Measurements from ENCODE around the gene CDO1.
"Not testable (repeated sequence)": the region's sequence is repeated elsewhere in the genome, so short reads cannot be mapped to it uniquely, and the experiment has no call there.

Gene CDO1

DNA sequence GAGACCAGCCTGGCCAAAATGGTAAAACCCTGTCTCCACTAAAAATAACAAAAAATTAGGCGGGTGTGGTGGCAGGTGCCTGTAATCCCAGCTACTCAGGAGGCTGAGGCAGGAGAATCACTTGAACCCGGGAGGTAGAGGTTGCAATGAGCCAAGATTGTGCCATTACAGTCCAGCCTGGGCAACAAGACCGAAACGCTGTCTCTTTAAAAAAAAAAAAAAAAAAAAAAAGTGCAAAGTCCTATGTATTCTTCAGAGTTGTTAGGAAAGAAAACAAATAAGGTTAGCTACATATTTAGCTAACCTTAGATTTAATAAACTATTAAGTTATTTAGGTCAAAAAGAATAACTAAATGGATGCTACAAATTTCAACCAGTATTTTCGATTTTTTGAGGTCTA lies 13.5 kb upstream of the CDO1 start:
- DNase-seq: no peak

DNA sequence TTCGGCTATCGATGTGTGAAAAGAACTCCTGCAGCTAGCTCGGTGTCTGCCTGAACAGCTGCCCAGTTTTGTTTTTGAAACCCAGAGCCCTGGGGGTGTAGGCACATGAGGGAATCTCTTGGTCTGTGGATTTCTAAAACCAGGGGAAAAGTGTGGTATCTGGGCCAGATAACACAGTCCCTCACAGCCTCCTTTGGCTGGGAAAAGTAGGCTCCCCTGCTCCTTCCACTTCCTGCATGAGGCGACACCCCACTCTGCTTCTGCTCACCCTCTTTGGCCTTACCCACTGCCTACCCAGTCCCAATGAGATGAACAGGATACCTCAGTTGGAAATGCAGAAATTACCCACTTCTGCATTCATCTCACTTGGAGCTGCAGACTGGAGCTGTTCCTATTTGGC lies 9.5 kb upstream of the CDO1 start:
- DNase-seq: no peak

DNA sequence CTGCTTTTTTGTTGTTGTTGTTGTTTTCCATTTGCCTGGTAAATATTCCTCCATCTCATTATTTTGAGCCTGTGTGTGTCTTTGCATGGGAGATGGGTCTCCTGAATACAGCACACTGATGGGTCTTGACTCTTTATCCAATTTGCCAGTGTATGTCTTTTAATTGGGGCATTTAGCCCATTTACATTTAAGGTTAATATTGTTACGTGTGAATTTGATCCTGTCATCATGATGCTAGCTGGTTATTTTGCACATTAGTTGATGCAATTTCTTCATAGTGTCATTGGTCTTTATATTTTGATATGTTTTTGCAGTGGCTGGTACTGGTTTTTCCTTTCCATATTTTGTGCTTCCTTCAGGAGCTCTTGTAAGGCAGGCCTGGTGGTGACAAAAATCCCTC lies 8.5 kb upstream of the CDO1 start:
- DNase-seq: not testable (repeated sequence)

DNA sequence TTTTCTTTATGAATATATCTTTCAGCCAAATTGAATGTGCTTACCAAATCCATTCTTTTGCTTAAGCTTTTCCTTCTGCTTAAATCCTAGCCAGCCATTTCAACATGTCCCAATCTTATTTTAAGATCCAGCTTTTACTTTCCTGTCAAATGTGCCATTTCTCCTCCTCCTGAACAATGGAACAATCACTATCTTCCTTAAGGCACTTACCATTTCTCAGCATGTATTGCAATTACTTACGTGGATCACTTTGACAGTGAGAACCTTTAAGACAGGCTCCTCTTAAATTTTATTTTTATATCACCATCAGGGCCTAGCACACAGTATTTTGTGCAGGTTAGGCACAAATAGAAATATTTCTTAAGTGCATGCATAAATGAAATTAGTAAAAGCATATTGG lies 4.4 kb upstream of the CDO1 start:
- DNase-seq: no peak

DNA sequence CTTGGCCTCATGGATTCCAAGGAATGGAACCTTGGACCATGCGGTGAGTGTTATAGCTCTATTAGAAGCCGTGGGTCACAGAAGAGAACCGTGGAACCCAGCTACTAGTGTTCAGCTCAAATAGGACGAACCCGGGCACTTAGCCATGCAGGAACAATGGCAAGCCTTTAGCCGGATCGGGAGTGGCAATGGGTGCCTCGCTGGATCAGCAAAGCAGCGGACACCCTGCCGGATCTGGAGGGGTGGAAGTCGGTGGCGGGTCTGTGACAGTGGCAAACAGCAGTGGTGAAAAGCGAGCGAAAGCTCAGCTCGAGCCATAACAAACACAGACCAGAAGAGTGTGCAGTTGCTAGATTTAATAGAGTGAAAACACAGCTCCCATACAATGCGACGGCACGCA lies 2.4 kb upstream of the CDO1 start:
- DNase-seq: no peak

- no peak for DNase-seq
Observed at GRCh38 chr5:115817386-115817785, 927 bp upstream of the CDO1 start.

DNA sequence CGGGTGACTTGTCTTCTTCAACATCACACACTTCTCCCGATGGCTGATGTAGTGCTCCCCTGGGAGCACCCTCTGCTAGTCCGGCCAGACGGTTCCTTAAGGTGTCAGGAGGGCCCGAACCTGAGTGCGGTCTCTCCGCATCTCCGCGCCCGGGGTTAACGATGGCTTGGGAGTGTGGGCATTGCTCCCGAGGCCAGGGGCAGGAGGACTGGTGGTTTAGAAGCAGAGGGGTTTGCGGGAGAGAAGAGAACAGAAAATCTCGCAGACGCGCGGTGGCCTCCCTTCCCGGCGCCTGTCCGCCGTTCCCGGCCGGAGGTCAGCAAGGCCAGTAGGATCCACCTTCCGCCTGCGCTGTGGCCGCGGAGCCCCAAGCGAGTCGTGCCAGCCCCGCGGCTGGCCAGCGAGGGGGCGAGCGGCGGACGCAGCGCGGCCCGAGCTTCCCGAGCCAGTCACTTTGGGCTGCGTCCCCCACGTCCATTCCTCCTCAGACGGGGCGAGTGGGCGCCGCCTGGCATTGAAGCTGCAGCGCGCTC lies 700 bp downstream of the CDO1 start:
- DNase-seq: peak; percentile 34

- DNase-seq: peak; percentile 23
Observed at GRCh38 chr5:115815006-115815692, 1.3 kb downstream of the CDO1 start.

DNA sequence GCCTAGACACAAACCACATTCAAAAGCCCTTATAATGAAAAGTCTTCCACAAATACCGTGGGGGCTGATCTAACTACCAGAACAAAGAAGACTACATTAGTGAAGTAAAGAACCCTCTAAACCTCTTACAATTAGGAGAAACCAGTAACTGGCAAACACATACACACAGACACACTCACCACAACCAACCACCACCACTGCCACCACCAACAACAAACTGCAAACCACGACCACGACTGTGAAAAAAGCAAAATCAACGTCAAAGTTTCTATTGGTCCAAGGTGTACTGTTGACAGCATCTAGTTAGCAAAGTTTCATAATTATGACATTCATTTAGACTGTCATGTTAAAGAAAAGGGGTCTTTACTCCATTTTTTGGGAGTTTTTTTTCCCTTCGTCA lies 2.7 kb downstream of the CDO1 start:
- no peak for DNase-seq

GRCh38 chr5:115812372-115812771 lies 4.1 kb downstream of the CDO1 start:
- no peak for DNase-seq

DNA sequence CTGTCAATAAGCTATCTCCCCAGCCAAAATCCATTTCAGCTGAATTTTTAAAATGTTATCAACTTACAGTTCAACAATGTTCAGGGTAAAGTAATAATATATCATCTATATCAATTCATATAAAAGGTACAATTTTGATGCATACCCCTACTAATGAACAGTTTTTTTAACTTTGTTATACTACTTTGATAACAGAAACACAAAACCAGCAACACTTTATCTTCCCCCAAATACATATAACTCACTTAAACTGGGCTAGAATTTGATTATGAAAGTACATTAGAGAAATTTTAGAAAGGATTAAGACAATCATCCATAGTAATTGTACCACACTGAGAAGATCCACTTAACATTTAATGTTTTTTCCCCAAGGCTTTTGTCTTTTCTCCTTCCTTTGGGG lies 5.1 kb downstream of the CDO1 start:
- no peak for DNase-seq

DNA sequence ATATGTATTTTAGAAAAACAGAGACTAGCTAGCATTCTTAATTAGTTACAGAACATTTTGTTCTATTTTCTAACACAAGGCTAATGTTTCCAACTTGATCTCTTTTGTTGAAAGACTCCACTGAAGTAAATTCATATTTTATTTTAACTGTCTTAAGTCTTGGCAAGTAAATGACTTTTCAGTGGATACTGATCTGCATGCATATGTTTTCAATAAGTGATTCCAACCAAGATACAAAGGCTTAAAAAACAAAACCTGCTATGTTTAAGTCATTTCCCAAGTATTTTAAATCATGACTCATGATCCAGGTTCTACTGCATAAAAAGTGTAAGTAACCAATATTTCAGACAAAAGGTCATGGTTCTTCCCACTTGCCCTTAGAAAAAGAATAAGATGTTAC lies 5.7 kb downstream of the CDO1 start:
- no peak for DNase-seq

GRCh38 chr5:115809946-115810345 lies 6.5 kb downstream of the CDO1 start:
- no peak for DNase-seq

- DNase-seq: not testable (repeated sequence)
Observed at GRCh38 chr5:115808066-115808465, 8.4 kb downstream of the CDO1 start.

GRCh38 chr5:115807654-115808052 lies 8.8 kb downstream of the CDO1 start:
- DNase-seq: no peak

- DNase-seq: no peak
Observed at GRCh38 chr5:115806986-115807653, 9.3 kb downstream of the CDO1 start.

DNA sequence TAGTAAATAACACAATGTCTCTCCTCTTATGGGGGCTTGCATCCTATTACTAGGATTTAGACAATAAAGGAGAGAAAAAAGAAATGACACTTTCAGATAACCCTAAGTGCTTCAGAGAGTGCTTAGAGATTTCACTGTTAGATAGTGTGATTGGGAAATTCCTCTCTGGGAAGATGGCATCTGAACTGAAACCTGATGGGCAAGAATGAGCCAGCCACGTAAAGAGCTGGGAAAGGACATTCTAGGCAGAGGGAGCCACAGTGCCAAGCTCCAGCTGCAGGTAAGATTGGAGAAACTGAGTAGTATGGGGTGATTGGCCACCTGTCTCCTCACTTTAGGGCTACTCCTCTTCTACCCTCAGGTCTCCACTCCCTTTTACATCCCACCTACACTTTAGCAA lies 14.5 kb downstream of the CDO1 start:
- no peak for DNase-seq

DNA sequence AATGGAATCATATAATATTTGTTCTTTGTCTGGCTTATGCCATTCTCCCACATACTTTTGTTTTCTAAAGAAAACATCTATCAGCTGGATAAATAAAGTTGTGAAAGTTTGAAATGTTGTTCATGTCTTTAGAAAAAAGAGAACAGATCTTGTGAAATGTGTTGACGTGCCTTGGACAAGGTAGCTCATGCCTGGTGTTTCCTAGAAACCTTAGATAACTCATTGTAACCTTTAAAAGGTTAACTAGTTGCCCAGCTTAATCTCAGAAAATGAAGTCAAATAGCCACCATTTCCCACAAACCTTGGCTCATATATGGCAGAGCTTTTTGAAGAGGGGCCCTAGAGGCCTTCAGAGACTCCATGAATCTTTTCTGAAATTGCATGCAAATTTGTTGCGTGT lies 15.3 kb downstream of the CDO1 start:
- no peak for DNase-seq

DNA sequence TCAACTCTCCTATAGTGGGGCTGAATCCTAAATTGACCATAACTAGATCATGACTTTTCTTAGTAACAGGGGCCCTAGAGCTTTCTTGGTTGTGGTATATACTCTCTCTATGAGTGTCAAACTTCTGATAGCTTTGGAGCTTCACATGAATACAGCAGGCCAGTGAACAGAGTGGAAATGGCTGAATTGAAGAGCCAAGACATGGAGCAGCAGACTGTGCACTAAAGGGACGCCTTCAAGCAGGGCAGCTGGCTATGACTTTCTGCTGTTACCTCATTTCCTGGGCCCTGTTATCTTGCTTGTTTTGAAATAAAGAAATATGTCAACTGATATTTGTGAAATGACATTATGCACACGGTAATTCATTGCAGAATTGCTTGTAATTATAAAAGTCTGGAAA lies 16.4 kb downstream of the CDO1 start:
- no peak for DNase-seq

GRCh38 chr5:115798252-115798651 lies 18.2 kb downstream of the CDO1 start:
- DNase-seq: no peak

GRCh38 chr5:115796656-115797055 lies 19.8 kb downstream of the CDO1 start:
- DNase-seq: no peak

DNA sequence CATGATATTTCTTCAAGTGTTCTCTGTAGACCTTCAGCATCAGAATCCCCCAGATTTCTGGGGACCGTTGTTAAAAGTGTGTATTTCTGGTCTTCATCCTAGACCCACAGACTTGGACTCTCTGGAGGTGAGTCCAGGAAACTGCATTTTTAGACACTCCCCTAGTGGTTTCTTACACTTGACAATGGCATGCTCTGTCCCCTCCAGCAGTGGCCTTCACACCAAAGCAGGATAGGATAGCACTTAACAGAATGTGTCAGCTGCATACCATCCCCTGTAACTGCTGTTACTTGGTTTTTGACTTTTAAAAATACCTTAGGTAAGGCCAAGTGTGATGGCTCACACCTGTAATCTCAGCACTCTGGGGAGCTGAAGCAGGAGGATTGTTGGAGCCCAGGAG lies 20.8 kb downstream of the CDO1 start:
- DNase-seq: no peak

DNA sequence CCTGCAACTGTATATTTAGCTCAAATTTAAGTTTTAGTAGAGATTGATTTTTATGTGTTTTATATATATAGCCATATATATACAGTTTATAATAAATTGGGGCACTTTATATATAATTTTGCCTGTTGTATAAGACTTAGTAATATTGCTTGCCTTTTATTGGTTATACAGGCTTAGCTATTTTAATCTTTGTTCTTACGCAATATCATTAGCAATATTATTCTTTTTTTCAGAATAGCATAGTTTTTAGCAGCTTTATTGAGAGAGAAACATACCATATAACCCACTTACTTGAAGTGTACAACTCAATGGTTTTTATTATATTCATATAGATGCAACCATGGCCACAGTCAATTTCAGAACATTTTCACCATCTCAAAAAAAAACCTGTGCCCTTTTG lies 28.0 kb downstream of the CDO1 start:
- DNase-seq: no peak

DNA sequence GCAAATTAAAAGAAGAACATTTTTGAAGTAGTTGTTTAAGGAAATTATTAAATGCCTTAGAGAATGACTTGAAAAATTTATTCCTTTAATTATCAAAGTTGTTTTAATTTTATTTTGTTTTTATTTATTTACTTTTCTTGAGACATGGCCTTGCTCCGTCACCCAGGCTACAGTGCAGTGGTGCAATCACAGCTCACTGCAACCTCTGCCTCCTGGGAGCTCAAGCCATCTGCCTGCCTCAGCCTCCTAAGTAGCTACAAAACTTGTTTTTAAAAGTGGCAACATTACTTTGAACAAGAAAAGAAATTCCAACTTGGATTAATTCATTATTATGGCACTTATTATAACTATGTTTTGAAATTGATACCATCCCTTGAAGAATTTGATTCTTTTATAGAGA lies 29.0 kb downstream of the CDO1 start:
- no peak for DNase-seq

All from NCI-H82 (cell line).